Effector memory CD8-positive, alpha-beta T cell (primary cell): ENCODE results near the gene SLC23A2.

ENCODE experiments used
- ATAC-seq: fragments of 150-1000 bp; cut with Tn5 transposase; replicated peaks from 2 replicates; pipeline ENCODE4 v1.10.0; 2021; ENCODE audit warnings: mild to moderate bottlenecking, moderate library complexity
- DNase-seq, 3 experiments: peaks; one replicate each; pipeline ENCODE4 v3.0.0; 2021
- H3K27ac Mint-ChIP-seq, 2 donors: one replicate each; pipeline ENCODE4 v1.8.0; 2022; ENCODE audit warnings: mild to moderate bottlenecking in 2 of 2, mixed read lengths in 2 of 2, moderate library complexity in 2 of 2
- H3K27me3 Mint-ChIP-seq, 2 donors: one replicate each; pipeline ENCODE4 v1.8.0; 2022; ENCODE audit warnings: mixed read lengths in 2 of 2
- H3K36me3 Mint-ChIP-seq: one replicate; pipeline ENCODE4 v1.8.0; 2022; ENCODE audit warnings: mild to moderate bottlenecking, moderate library complexity, mixed read lengths; ENCODE audit not compliant: insufficient read depth
- H3K4me1 Mint-ChIP-seq, 2 donors: one replicate each; pipeline ENCODE4 v1.8.0; 2022; ENCODE audit warnings: low read depth in 2 of 2, mixed read lengths in 2 of 2
- H3K4me3 Mint-ChIP-seq, 2 donors: one replicate each; pipeline ENCODE4 v1.8.0; 2022; ENCODE audit warnings: mild to moderate bottlenecking in 2 of 2, mixed read lengths in 2 of 2, moderate library complexity in 2 of 2
- H3K9me3 Mint-ChIP-seq, 2 donors: one replicate each; pipeline ENCODE4 v1.8.0; 2022; ENCODE audit warnings: mixed read lengths in 2 of 2

The SLC23A2 gene

DNA sequence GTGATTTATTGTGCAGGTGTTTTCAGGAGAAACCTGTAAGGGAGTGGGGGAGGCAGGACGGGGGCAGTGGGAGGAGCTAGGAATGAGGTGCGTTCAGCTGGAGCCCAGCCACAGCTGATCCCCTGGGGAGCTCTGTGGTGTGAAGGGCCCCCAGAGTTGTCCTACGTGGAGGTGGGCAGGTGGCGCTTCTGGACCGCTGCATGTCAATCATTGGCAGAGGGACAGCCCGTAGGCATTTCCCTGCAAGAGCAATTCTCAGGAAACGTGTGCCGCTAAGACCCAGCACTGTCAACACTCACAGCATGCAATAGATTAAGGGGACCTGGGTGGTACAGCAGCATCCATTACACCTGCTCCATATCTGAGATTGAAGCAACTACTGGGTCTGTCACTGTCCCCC, 191.6 kb downstream of the SLC23A2 start:
- Mint-ChIP-seq H3K4me3 (peak overlapping the region; percentile 20 to 96), H3K36me3 (peaks cover 39% of the 10 kb centered on the region), H3K27ac (peak overlapping the region; percentile 100), H3K4me1 (peaks cover 64 to 78% of the 10 kb centered on the region in 2 donors), H3K9me3 (no peaks in the 10 kb centered on the region), H3K27me3 (no peaks in the 10 kb centered on the region)
- no peak for ATAC-seq
- DNase-seq = no peak

DNA sequence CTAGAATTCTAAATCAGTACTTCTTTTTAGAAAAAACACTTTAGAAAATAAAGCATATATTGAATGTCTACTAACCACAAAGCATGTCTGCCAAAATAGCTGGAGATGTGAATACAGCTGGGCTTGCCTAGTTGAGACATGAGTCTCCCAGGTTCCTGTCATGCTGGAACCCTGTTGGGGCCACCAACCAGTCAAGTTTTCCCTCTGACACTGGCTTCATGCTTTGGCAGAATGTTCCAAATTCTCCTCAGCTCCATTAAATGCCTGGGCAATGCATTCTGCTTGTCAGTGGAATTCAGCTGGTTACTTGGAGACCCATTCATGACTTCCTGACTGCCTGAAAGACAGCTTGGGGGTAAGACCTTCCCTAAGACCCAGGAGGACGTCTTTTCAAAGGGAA, 192.4 kb downstream of the SLC23A2 start:
- no peak for ATAC-seq
- H3K27ac Mint-ChIP-seq = peak overlapping the region; percentile 100
- no peaks in the 10 kb centered on the region for H3K27me3 Mint-ChIP-seq
- H3K9me3 Mint-ChIP-seq = no peaks in the 10 kb centered on the region
- H3K36me3 Mint-ChIP-seq = peaks cover 30% of the 10 kb centered on the region
- DNase-seq = no peak
- H3K4me1 Mint-ChIP-seq = peaks cover 56 to 69% of the 10 kb centered on the region in 2 donors
- peak overlapping the region; percentile 20 to 96 for H3K4me3 Mint-ChIP-seq

DNA sequence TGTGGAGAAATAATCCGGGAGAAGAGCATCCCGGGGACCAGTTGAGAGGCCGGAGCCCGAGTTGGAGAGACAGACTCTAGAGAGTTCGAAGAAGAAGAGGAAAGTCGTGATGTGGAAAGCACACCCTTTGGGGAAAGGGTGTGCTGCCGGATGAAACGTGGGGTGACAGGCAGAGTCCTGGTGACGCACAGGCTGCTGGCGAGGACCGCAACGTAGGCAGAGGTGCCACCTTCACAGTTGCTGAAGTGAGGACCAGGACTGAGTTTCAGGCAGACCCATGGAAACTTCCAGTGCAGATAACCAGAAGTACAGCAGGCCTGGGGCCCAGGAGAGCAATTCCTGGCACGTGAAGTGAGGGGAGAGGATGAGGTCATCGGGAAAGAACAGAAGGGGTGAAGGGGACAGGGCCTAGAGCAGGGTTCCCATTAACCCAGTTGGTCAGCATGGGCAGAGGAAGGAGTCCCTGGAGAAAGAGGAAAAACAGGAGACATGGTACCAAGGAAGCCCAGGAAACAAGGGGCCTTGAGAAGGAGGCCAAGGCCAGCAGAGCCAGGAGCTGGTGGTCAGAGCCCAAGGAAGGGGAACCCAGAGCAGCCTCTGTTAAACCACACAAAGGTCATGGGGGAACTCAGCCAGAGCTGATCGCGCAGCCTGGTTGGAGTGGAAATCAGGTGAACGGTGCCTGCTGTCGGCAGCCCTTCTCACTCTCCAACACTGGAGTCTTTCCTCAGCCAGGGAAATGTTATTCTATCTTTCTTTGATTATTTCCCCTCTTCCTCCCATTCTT, 195.5 kb downstream of the SLC23A2 start:
- DNase-seq = no peak
- H3K36me3 Mint-ChIP-seq = peaks cover 26% of the 10 kb centered on the region
- H3K27me3 Mint-ChIP-seq = no peaks in the 10 kb centered on the region
- H3K27ac Mint-ChIP-seq = peak overlapping the region; percentile 47 to 100
- no peaks in the 10 kb centered on the region for H3K9me3 Mint-ChIP-seq
- ATAC-seq = no peak
- no peak overlapping the region for H3K4me3 Mint-ChIP-seq
- H3K4me1 Mint-ChIP-seq = peaks cover 34 to 40% of the 10 kb centered on the region in 2 donors

DNA sequence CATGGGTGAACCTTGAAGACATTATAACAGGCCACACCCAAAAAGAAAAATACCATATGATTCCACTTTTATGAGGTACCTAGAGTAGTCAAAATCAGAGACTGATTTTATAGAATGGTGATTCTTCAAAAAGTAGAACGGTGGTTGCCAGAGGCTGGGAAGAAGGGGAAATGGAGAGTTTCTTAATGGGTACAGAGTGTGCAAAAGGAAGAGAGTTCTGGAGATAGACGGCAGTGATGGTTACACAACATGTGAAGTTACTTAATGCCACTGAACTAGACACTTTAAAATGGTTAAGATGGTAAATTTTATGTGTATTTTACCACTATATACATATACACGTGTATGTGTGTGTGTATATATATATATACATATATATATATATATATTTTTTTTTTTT, 198.8 kb downstream of the SLC23A2 start:
- no peaks in the 10 kb centered on the region for H3K27me3 Mint-ChIP-seq
- H3K4me1 Mint-ChIP-seq = peaks cover 15 to 18% of the 10 kb centered on the region in 2 donors
- H3K4me3 Mint-ChIP-seq = no peak overlapping the region
- H3K27ac Mint-ChIP-seq = peak overlapping the region in 1 of 2 donors; percentile 78
- ATAC-seq (no peak), DNase-seq (no peak)
- no peaks in the 10 kb centered on the region for H3K9me3 Mint-ChIP-seq
- peaks cover 50% of the 10 kb centered on the region for H3K36me3 Mint-ChIP-seq
